DOHH2 (cell line): ENCODE data around the gene ZNF774.

Experiments used
- H3F3A ChIP-seq: fragments of 200-600 bp; sonication (generic), shearing (Covaris generic); 2 replicates; pipeline ENCODE4 v1.6.0; 2016; ENCODE audit warnings: antibody characterized with exemption, mild to moderate bottlenecking; ENCODE audit not compliant: control insufficient read depth, insufficient read depth
- H3K27ac ChIP-seq: fragments of 200-600 bp; sonication (generic); 2 replicates; pipeline ENCODE4 v1.5.1; 2014; ENCODE audit warnings: low read depth, mild to moderate bottlenecking, low read length, moderate library complexity
- H3K27me3 ChIP-seq: fragments of 200-600 bp; sonication (generic); 2 replicates; pipeline ENCODE4 v1.6.1; 2014; ENCODE audit warnings: mild to moderate bottlenecking, low read length, mixed read lengths; ENCODE audit not compliant: control insufficient read depth
- H3K36me3 ChIP-seq: fragments of 200-600 bp; sonication (generic); 2 replicates; pipeline ENCODE4 v1.6.1; 2014; ENCODE audit warnings: mild to moderate bottlenecking, low read length, moderate library complexity, mixed read lengths; ENCODE audit not compliant: control insufficient read depth
- H3K4me1 ChIP-seq: fragments of 200-600 bp; sonication (generic); 2 replicates; pipeline ENCODE4 v1.6.1; 2014; ENCODE audit warnings: mild to moderate bottlenecking, low read length, mixed read lengths; ENCODE audit not compliant: control insufficient read depth
- H3K4me2 ChIP-seq: fragments of 200-600 bp; sonication (generic); 2 replicates; pipeline ENCODE4 v1.6.0; 2014; ENCODE audit warnings: mild to moderate bottlenecking, low read length, moderate library complexity
- H3K4me3 ChIP-seq: fragments of 200-600 bp; sonication (generic); 2 replicates; pipeline ENCODE4 v1.5.1; 2014; ENCODE audit warnings: mild to moderate bottlenecking, low read length, mixed read lengths
- H3K79me2 ChIP-seq: fragments of 200-600 bp; sonication (generic); 2 replicates; pipeline ENCODE4 v1.6.1; 2014; ENCODE audit warnings: mild to moderate bottlenecking, low read length, mixed read lengths; ENCODE audit not compliant: control insufficient read depth
- H3K9me2 ChIP-seq: fragments of 200-600 bp; sonication (generic); replicated peaks from 2 replicates; pipeline ENCODE4 v1.6.1; 2014; ENCODE audit warnings: mild to moderate bottlenecking, low read length, mixed read lengths; ENCODE audit not compliant: control insufficient read depth
- H3K9me3 ChIP-seq: fragments of 200-600 bp; sonication (generic); 2 replicates; pipeline ENCODE4 v1.6.1; 2014; ENCODE audit warnings: antibody characterized with exemption, low read length, mixed read lengths; ENCODE audit not compliant: control insufficient read depth, insufficient read depth
- H4K20me1 ChIP-seq: fragments of 200-600 bp; sonication (generic); 2 replicates; pipeline ENCODE4 v1.6.0; 2014; ENCODE audit warnings: low read depth, mild to moderate bottlenecking, antibody characterized with exemption, low read length, moderate library complexity; ENCODE audit not compliant: control insufficient read depth, insufficient read depth
- CTCF ChIP-seq: fragments of 200-600 bp; sonication (generic); IDR thresholded peaks from one replicate; pipeline ENCODE4 v1.5.1; 2014; ENCODE audit warnings: antibody characterized with exemption, mild to moderate bottlenecking, low read depth, low read length; ENCODE audit not compliant: poor library complexity, severe bottlenecking
- EZH2phosphoT487 ChIP-seq: fragments of 200-600 bp; sonication (generic); IDR thresholded peaks from 2 replicates; pipeline ENCODE4 v1.6.1; 2017; ENCODE audit warnings: borderline replicate concordance, mild to moderate bottlenecking, antibody characterized with exemption, low read length, moderate library complexity, mixed read lengths

The ZNF774 gene

GRCh38 chr15:90381515-90381914 is 29.4 kb downstream of the ZNF774 start:
- Histone ChIP-seq H4K20me1 (no peaks in the 10 kb centered on the region), H3K27ac (no peak overlapping the region), H3K4me1 (peaks cover 15% of the 10 kb centered on the region), H3K9me3 (peaks cover 22% of the 10 kb centered on the region), H3F3A (no peaks in the 10 kb centered on the region; the same call in 1 of the 2 replicates), H3K36me3 (no peaks in the 10 kb centered on the region), H3K79me2 (no peaks in the 10 kb centered on the region), H3K4me3 (no peak overlapping the region), H3K4me2 (no peak overlapping the region), H3K27me3 (no peaks in the 10 kb centered on the region), H3K9me2 (no peaks in the 10 kb centered on the region)
- no peak for TF ChIP-seq CTCF
- no peak for TF ChIP-seq EZH2phosphoT487

- no peaks in the 10 kb centered on the region for H3K27me3 ChIP-seq
- no peaks in the 10 kb centered on the region for H4K20me1 ChIP-seq
- H3K9me2 ChIP-seq, result no peaks in the 10 kb centered on the region
- no peaks in the 10 kb centered on the region for H3K36me3 ChIP-seq
- TF ChIP-seq CTCF (no peak), EZH2phosphoT487 (no peak)
- no peaks in the 10 kb centered on the region for H3K79me2 ChIP-seq
- no peak overlapping the region for H3K27ac ChIP-seq
- no peaks in the 10 kb centered on the region; the same call in 1 of the 2 replicates for H3F3A ChIP-seq
- no peak overlapping the region for H3K4me3 ChIP-seq
- peaks cover 8% of the 10 kb centered on the region for H3K4me1 ChIP-seq
- H3K9me3 ChIP-seq, result peaks cover 22% of the 10 kb centered on the region
- no peak overlapping the region for H3K4me2 ChIP-seq
Measured at GRCh38 chr15:90382320-90382719, 30.2 kb downstream of the ZNF774 start.

GRCh38 chr15:90386221-90386620 is 34.1 kb downstream of the ZNF774 start:
- H3K4me3 ChIP-seq, result no peak overlapping the region
- H3K36me3 ChIP-seq, result peaks cover 16% of the 10 kb centered on the region
- no peak overlapping the region for H3K27ac ChIP-seq
- peaks cover 29% of the 10 kb centered on the region for H3K4me1 ChIP-seq
- H3K9me2 ChIP-seq, result no peaks in the 10 kb centered on the region
- 0 out of 2 replicates have a peak, but pooled peaks cover 7% of the 10 kb centered on the region for H4K20me1 ChIP-seq
- H3K9me3 ChIP-seq, result no peaks in the 10 kb centered on the region
- H3K79me2 ChIP-seq, result peaks cover 28% of the 10 kb centered on the region
- no peak for TF ChIP-seq CTCF
- no peak for TF ChIP-seq EZH2phosphoT487
- H3K4me2 ChIP-seq, result no peak overlapping the region
- no peaks in the 10 kb centered on the region for H3K27me3 ChIP-seq
- no peaks in the 10 kb centered on the region; the same call in 1 of the 2 replicates for H3F3A ChIP-seq
